ENCODE measurements around the gene EFS. TPM values are rescaled to one million over a fixed set of nuclear protein-coding genes. Genes with fewer than 3 reads are reported as not detected.

The EFS gene
- total and polyA plus RNA-seq, 2 of the 8 experiments (the other 6 are each of a cell fraction or from before 2014, with no cell fraction given) = 27.8 to 28.6 TPM

DNA sequence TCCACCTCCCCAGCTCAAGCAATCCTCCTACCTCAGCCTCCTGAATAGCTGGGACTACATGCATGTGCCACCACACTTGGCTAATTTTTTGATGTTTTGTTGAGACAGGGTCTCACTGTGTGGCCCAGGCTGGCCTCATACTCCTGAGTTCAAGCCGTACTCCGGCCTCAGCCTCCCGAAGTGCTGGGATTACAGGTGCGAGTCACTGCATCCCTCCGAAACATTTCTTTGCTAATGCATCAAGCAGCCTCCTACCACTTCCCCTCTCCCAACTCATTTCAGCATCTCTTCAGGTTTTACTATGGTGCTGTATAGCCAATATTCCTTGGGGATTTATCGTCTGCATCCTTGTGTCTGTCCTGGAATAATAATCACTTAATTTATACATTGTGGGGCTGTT, 10.0 kb downstream of the EFS start:
- Histone ChIP-seq H3K4me1 (replicated peaks in 1 of 4; ENCODE audit: control insufficient read depth in 3 of 4, insufficient read depth in 4 of 4, low read length in 3 of 4) (peaks cover 0 to 3% (median 2%) of the 10 kb centered on the region in 4 experiments; a peak in 4 of 7 replicates), H3K56ac (replicated peaks; ENCODE audit: insufficient read length, low read depth, low read length) (no peak overlapping the region), H4K5ac (ENCODE audit: insufficient read length, low read depth, low read length) (no peak overlapping the region), H3K18ac (ENCODE audit: extremely low read depth, low read length) (no peak overlapping the region), H2BK20ac (ENCODE audit: low read length) (no peak overlapping the region), H4K91ac (replicated peaks; ENCODE audit: insufficient read length, low read length) (no peak overlapping the region), H2AK5ac (ENCODE audit: low read depth, low read length) (no peak overlapping the region), H3K4me3 (ENCODE audit: extremely low read depth in 1 of 4, insufficient read depth in 2 of 4, low read depth in 3 of 4, low read length in 4 of 4) (no peak overlapping the region), H3K27ac (ENCODE audit: low read depth, low read length) (no peak overlapping the region), H3K23ac (ENCODE audit: insufficient read length) (no peak overlapping the region), H3K36me3 (ENCODE audit: control insufficient read depth in 2 of 4, insufficient read depth in 4 of 4, low read length in 3 of 4) (peaks cover 0 to 22% (median 8%) of the 10 kb centered on the region in 4 experiments; a peak in 4 of 8 replicates), H3K9me3 (ENCODE audit: insufficient read depth in 2 of 2, low read depth in 1 of 2, low read length in 1 of 2) (no peaks in the 10 kb centered on the region), H2AFZ (ENCODE audit: low read length) (no peak overlapping the region), H2BK15ac (ENCODE audit: low read length) (no peak overlapping the region), H3K27me3 (replicated peaks in 1 of 4; ENCODE audit: control insufficient read depth in 3 of 4, extremely low read depth in 1 of 4, insufficient read depth in 3 of 4, low read length in 3 of 4) (peaks cover 0 to 14% (median 10%) of the 10 kb centered on the region in 4 experiments; a peak in 6 of 7 replicates), H2BK12ac (ENCODE audit: low read depth, low read length) (no peak overlapping the region), H3K79me1 (ENCODE audit: low read depth, low read length) (no peaks in the 10 kb centered on the region), H3K4ac (replicated peaks; ENCODE audit: insufficient read length, low read depth, low read length) (no peak overlapping the region), H2BK120ac (replicated peaks; ENCODE audit: low read depth, low read length) (no peak overlapping the region), H4K8ac (ENCODE audit: extremely low read depth, insufficient read depth, low read length) (no peak overlapping the region), H4K20me1 (replicated peaks in 1 of 2; ENCODE audit: control insufficient read depth in 1 of 2, insufficient read depth in 2 of 2, low read length in 2 of 2) (peaks cover 0 to 3% of the 10 kb centered on the region in 2 experiments), H3K79me2 (ENCODE audit: control insufficient read depth in 1 of 2, insufficient read depth in 2 of 2, low read length in 2 of 2) (no peaks in the 10 kb centered on the region), H3K4me2 (ENCODE audit: insufficient read depth in 1 of 2, low read depth in 2 of 2, low read length in 2 of 2) (no peak overlapping the region), H3K14ac (ENCODE audit: insufficient read length) (no peak overlapping the region), H2BK5ac (ENCODE audit: low read depth, low read length) (no peak overlapping the region), H3K9ac (replicated peaks in 1 of 4; ENCODE audit: extremely low read depth in 1 of 4, low read depth in 3 of 4, low read length in 3 of 4) (no peak overlapping the region), H3K23me2 (ENCODE audit: low read depth, low read length) (peaks cover 10% of the 10 kb centered on the region)
- 90% methylated on average over 6 of the region's 6 CpGs; no CpG with 5 or more reads in 1 of the 2 experiments for WGBS, 2 experiments (ENCODE audit: extremely low coverage in 1 of 2, insufficient coverage in 1 of 2, insufficient read length in 1 of 2, insufficient replicate concordance in 2 of 2, low coverage in 1 of 2, low lambda C conversion rate in 2 of 2, missing lambda C conversion rate in 1 of 2)
- FAIRE-seq = no peak
- POLR2A ChIA-PET (ENCODE audit: partially characterized antibody) = interaction anchor here (0.6 to 6.4 kb wide), 4 partner anchors 9 to 193 kb away, joined by 3 to 73 read pairs (median 14); partner anchors contain the start of genes EFS and PABPN1
- no peak for TF ChIP-seq TAF7 (optimal IDR thresholded peaks at IDR 0.05; ENCODE audit: borderline replicate concordance, low read depth, low read length)
- no peak for TF ChIP-seq KDM4A (IDR thresholded peaks at IDR 0.05; ENCODE audit: low read depth, low read length, severe bottlenecking)
- no peak for TF ChIP-seq TEAD4 (IDR thresholded peaks at IDR 0.05; ENCODE audit: low read depth, low read length)
- TF ChIP-seq SAP30 (IDR thresholded peaks at IDR 0.05; ENCODE audit: insufficient read depth, insufficient replicate concordance, low read length) = no peak
- TF ChIP-seq POLR2AphosphoS5 (IDR thresholded peaks at IDR 0.05; ENCODE audit: low read depth, low read length) = peak; percentile 62; the same call in 1 of the 2 replicates
- CTCF ChIA-PET (ENCODE audit: partially characterized antibody) = interaction anchor here (0.9 to 20.9 kb wide), 6 partner anchors 9 to 123 kb away, joined by 3 to 333 read pairs (median 7); partner anchors contain the start of genes CMTM5 and IL25
- no peak for DNase-seq (ENCODE audit: low read depth in 1 of 2, low spot score in 2 of 2)
